GM12801 (cell line): Measurements from ENCODE around the gene DHX9.

Source experiments
- TF ChIP-seq, protein P1 (sequence below): IDR thresholded peaks from one replicate; pipeline ENCODE4 v1.5.1; 2011; ENCODE audit warnings: control low read depth; ENCODE audit not compliant: insufficient read length; ENCODE audit errors: extremely low read depth

Gene DHX9

DNA sequence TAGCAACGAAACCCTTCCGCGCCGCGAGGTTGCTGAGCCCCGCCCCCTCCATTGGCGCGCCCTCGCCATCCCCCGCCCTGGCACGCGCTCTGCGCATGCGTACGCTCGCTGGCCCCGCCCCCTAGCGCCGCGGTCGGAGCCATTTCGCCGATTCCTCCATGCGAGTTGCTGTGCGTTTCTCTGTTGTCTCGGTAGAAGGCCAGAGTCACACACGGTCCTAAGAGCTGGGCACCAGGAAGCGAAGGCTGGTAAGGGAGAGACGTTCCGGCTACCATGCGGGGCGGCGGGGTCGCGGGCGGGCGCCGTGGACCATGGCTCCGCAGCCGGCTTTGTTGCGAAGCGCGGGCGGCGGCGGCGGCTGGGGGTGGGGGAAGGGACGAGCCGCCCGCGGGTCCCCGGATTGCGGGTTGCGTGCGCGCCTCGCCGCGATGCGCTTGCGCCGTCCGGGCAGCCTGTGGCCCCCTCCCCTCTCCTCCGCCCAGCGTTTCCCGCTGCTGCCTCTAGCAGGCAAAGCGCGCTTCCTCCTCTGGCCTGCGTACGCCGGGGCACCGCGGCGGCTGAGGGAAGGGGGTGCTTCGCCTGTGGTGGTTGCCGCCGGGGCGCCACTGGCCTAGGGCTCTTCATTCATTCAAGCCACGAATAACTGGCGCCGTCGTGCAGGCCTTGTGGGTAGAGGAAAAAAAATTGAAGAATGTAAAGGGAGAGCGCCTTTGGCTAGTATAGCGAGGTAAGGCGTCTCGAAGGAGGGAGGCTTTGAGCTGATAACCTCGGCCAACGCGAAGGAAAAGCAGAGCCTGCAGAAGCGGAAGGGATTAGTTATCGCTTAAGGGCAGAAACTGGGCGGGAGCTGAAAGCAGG, at the start of gene DHX9:
Gene DHX9, plus strand, starts transcription at position 139 of the 858 bp plus-strand sequence. CDS start 3,220 bp downstream, outside the sequence.
- TF ChIP-seq, protein P1, sequence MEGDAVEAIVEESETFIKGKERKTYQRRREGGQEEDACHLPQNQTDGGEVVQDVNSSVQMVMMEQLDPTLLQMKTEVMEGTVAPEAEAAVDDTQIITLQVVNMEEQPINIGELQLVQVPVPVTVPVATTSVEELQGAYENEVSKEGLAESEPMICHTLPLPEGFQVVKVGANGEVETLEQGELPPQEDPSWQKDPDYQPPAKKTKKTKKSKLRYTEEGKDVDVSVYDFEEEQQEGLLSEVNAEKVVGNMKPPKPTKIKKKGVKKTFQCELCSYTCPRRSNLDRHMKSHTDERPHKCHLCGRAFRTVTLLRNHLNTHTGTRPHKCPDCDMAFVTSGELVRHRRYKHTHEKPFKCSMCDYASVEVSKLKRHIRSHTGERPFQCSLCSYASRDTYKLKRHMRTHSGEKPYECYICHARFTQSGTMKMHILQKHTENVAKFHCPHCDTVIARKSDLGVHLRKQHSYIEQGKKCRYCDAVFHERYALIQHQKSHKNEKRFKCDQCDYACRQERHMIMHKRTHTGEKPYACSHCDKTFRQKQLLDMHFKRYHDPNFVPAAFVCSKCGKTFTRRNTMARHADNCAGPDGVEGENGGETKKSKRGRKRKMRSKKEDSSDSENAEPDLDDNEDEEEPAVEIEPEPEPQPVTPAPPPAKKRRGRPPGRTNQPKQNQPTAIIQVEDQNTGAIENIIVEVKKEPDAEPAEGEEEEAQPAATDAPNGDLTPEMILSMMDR: no peak

DNA sequence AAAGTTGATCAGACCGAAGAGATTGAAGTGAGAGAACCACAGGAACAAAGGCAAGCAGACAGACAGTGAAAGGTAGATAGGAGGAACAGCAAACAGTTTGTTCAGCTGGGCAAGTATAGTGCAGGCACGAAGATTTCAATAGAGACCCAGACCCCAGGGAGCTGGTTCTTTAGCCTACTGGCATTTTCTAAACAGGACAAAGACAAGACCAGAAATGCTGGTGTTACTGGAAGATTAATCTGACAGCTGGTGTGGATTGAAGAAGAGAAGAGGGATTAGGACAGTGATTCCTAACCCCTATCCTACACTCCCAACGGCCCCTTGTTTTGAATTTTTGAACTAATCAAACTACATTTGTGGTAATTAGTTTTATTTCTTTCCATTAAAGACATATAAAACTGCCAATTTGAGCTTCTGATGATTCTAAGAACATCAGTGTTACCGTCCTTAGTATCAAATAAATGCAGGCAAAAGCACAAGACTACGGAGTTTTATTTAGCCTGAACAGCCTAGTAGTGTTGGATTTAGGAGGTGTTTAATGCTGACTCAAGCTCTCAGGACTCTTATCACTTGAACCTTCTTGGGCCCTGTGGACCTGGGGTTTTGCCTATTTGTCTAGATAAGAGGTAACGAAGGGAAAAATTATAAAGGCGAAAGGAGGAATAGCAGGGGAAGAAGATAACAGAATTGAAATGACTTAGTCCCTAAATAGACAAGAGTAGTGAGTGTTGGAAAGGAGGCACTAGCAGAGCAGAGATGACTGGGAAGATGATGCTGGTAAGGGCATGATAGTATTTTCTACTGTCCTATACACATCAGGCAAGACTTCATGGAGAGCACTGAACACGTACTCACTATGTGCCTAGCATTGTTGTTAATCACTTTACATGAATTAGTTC, 47.6 kb upstream of the DHX9 start:
- TF ChIP-seq, protein P1: no peak

DNA sequence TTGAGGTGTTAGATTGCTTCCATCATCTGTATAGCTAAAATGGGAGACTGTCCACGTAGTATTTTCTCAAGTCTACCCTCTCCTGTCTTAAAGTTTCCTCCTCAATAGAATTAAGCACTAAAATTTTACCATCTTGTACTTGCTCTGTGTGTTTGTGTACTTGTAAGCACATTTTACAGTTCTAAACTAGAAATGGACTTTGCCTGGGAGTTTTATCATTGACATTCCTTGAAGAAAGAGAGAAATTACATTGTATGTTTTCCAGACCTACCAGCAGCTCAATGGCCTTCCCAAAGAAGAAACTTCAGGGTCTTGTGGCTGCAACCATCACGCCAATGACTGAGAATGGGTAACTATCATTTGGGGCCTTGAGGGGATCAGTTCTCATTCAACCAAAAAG, 45.1 kb upstream of the DHX9 start:
- TF ChIP-seq, protein P1: no peak

DNA sequence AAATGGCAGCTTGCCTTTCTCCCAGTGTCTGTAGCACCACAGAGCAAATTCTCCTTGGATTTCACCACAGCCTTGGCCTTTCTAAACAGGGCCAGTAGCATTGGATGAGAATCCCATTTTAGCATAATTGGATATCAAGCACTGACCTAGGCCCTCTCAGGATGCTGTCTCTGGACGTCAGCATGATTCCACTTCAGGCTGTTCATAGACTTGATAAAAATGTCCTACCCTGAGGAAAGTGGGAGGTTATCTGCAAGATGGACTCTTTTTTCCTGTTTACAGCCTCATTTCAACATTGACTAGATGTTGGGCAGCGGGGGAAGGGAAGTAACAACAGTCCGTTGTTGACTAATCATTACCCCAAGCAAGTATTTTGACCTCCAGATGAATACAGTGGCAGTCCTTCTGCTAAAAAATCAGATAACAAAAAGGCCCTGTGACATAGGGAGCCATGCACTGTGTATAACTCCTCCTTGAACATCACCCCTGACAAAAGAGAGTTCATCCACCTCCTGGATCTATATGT, 44.4 kb upstream of the DHX9 start:
- TF ChIP-seq, protein P1: no peak

DNA sequence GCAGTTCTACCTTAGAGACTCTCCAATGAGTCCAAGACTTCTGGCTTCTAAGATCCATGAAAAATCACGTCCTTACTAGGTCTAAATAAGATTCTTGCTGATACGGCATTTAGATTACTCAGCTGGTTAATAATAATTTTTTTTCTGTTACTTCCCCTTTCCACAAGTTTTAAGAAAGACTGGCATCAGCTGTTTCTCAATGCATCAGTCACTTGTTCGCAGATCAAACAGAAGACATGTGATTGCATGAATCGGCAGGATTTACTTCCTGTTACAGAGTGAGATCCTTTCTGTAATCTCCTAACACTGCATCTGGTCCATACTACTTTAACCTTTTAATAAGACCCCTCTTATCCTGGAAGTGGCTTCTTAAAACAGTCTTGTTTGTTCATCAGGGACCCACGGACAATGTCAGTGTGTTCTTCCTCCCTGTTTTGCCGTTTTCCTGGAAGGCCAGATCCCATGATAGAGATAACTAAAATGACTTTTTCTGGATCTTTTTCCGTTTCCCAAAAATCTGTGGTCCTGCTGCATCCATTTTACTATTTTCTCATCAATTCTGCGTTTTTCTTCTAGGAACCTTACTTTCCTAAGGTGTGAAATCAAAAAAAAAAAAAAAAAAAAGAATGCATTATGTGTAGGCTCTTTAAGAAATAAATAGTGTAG, 43.5 kb upstream of the DHX9 start:
- TF ChIP-seq, protein P1: no peak

DNA sequence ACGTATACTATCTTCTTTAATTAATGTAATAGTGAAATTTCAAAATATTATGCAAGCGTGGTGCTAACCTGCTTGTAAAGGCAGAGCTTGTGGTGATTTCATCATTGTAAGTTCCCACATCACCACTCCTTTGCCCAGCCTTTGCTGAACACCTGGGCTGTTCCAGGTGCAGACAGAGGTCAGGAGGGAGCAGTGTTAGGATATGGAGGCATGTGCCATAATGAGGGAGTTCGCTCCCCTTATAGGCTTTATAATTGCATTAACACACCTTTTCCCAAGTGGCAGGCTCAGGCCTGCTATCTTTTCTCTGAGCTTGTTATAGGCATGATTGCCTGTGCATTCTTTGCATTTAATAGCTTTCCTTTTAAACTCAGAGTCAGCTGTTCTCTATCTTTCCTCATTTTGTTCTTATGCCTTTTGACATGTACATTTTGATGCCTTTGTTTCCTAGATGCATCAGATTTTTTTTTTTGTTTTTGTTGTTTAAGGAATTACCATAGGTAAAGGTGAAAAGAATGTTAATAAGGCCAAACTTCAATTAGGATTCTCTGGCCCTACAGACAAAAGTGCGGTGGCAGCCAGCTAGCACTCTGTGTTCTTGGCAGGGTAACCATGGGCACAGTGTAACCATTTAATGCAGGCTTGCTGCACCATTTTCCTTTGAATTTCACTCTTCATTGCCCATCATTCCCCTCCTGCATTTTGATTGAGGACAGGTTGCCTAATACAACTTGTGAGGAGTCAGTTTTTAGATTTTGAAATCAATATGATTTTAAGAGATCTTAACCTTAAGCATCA, 36.9 kb upstream of the DHX9 start:
- TF ChIP-seq, protein P1: no peak
